GM12873 (cell line): Measurements from ENCODE around the gene GABARAPL2.

Experiments
- CTCF ChIP-seq: IDR thresholded peaks from 2 replicates; pipeline ENCODE4 v1.5.1; 2012; ENCODE audit warnings: low read depth, mild to moderate bottlenecking, moderate library complexity, low read length, control low read depth; ENCODE audit not compliant: insufficient read depth; ENCODE audit errors: missing control alignments

GABARAPL2 gene

GRCh38 chr16:75546293-75546692, 19.9 kb upstream of the GABARAPL2 start:
- no peak for TF ChIP-seq CTCF

GRCh38 chr16:75550211-75550662, 15.9 kb upstream of the GABARAPL2 start:
- peak; percentile 81 for TF ChIP-seq CTCF

GRCh38 chr16:75552951-75553350, 13.2 kb upstream of the GABARAPL2 start:
- TF ChIP-seq CTCF: no peak

- TF ChIP-seq CTCF: no peak
Measured at GRCh38 chr16:75555213-75555706, 10.9 kb upstream of the GABARAPL2 start.

GRCh38 chr16:75555707-75556430, 10.3 kb upstream of the GABARAPL2 start, which contains the start of gene TMEM231:
Gene TMEM231 (minus strand): TSS chr16:75556252. CDS start chr16:75556209, 43 bp downstream.
- TF ChIP-seq CTCF: no peak

- no peak for TF ChIP-seq CTCF
Measured at GRCh38 chr16:75556431-75556950, 9.7 kb upstream of the GABARAPL2 start.

- TF ChIP-seq CTCF: no peak
Measured at GRCh38 chr16:75558846-75559401, 7.3 kb upstream of the GABARAPL2 start.
